ENCODE measurements around the gene GJB6.

GRCh38 chr13:20247963-20248362 lies 15.8 kb upstream of the GJB6 start:
- TF ChIP-seq CTCF (conservative IDR thresholded peaks at IDR 0.05; ENCODE audit: low read depth, low read length): no peak
- no peak for TF ChIP-seq EZH2phosphoT487 (IDR thresholded peaks at IDR 0.05; ENCODE audit: borderline replicate concordance, low read length)
- TF ChIP-seq EZH2 (IDR thresholded peaks at IDR 0.05; ENCODE audit: low read length, unreplicated experiment): no peak
